Right forelimb (tissue), 1 donor: ENCODE measurements around the gene GALNT11.

Source experiments
- DNase-seq: peaks from one replicate; pipeline ENCODE4 v3.0.0-alpha.2; 2018

GALNT11 gene

GRCh38 chr7:152121432-152121831 is 96.0 kb downstream of the GALNT11 start:
- DNase-seq = no peak

GRCh38 chr7:152122540-152122939 is 97.1 kb downstream of the GALNT11 start:
- DNase-seq = no peak

- no peak for DNase-seq
Measured at GRCh38 chr7:152126741-152127140, 101.3 kb downstream of the GALNT11 start.

- no peak for DNase-seq
Measured at GRCh38 chr7:152127229-152127628, 101.8 kb downstream of the GALNT11 start.

GRCh38 chr7:152128252-152128651 is 102.8 kb downstream of the GALNT11 start:
- no peak for DNase-seq

GRCh38 chr7:152128741-152129461 is 103.4 kb downstream of the GALNT11 start:
- no peak for DNase-seq

GRCh38 chr7:152129682-152130081 is 104.2 kb downstream of the GALNT11 start:
- DNase-seq = no peak

GRCh38 chr7:152130658-152131590 is 105.5 kb downstream of the GALNT11 start:
- DNase-seq = no peak

GRCh38 chr7:152131981-152132494 is 106.6 kb downstream of the GALNT11 start:
- no peak for DNase-seq

GRCh38 chr7:152132812-152133211 is 107.3 kb downstream of the GALNT11 start:
- no peak for DNase-seq

- no peak for DNase-seq
Measured at GRCh38 chr7:152133804-152134203, 108.3 kb downstream of the GALNT11 start.

GRCh38 chr7:152136686-152137085 is 111.2 kb downstream of the GALNT11 start:
- DNase-seq = no peak

GRCh38 chr7:152137476-152138025 is 112.1 kb downstream of the GALNT11 start:
- DNase-seq = no peak

GRCh38 chr7:152140067-152140466 is 114.6 kb downstream of the GALNT11 start:
- no peak for DNase-seq

GRCh38 chr7:152140560-152140959 is 115.1 kb downstream of the GALNT11 start:
- DNase-seq = no peak

- no peak for DNase-seq
Measured at GRCh38 chr7:152142976-152143595, 117.6 kb downstream of the GALNT11 start.

GRCh38 chr7:152144557-152145245 is 119.2 kb downstream of the GALNT11 start:
- DNase-seq = no peak

- DNase-seq = no peak
Measured at GRCh38 chr7:152145853-152146466, 120.5 kb downstream of the GALNT11 start.

GRCh38 chr7:152148706-152149105 is 123.2 kb downstream of the GALNT11 start:
- DNase-seq = no peak

GRCh38 chr7:152149363-152149762 is 123.9 kb downstream of the GALNT11 start:
- DNase-seq = no peak

- no peak for DNase-seq
Measured at GRCh38 chr7:152152267-152152666, 126.8 kb downstream of the GALNT11 start.
